ENCODE results near the gene SLC18A2. TPM values are rescaled to one million over a fixed set of nuclear protein-coding genes. Genes with fewer than 3 reads are reported as not detected.

Gene SLC18A2
- 0.04 TPM in 1 of 2 replicates, not detected in the other for total RNA-seq (2014; rRNA removed; shearing (Covaris generic); ENCODE audit: low replicate concordance)

- H3K27ac ChIP-seq (ENCODE audit: low read length), result no peak within 1 kb of the TSS
- no peak within 1 kb of the TSS for H2AFZ ChIP-seq (ENCODE audit: low read length)
- H3K27me3 ChIP-seq (ENCODE audit: low read length), result no peaks in the 10 kb centered on the region
- H3K9ac ChIP-seq (ENCODE audit: low read length), result no peak within 1 kb of the TSS
- no peaks in the 10 kb centered on the region for H3K9me2 ChIP-seq (replicated peaks; ENCODE audit: insufficient read depth, low read length)
- no peak within 1 kb of the TSS for H3K4me2 ChIP-seq (ENCODE audit: low read depth, low read length, poor library complexity, severe bottlenecking)
- H3K79me2 ChIP-seq (ENCODE audit: low read length), result no peaks in the 10 kb centered on the region
- no peak for DNase-seq
- no peaks in the 10 kb centered on the region for H3K9me3 ChIP-seq (ENCODE audit: low read length)
- H4K20me1 ChIP-seq (ENCODE audit: insufficient read depth, low read depth, low read length), result no peaks in the 10 kb centered on the region
- no peak within 1 kb of the TSS for H3K4me3 ChIP-seq (ENCODE audit: low read length)
- no peaks in the 10 kb centered on the region for H3K36me3 ChIP-seq (ENCODE audit: insufficient read depth, low read length)
- peaks cover 17% of the 10 kb centered on the region for H3K4me1 ChIP-seq (ENCODE audit: low read length)
Measured at GRCh38 chr10:117240621-117241529, at the start of gene SLC18A2. Gene SLC18A2, plus strand, starts transcription at chr10:117241114. Its CDS starts 580 bp downstream, at chr10:117241694.

GRCh38 chr10:117197189-117197588 lies 43.7 kb upstream of the SLC18A2 start, which contains the start of gene KCNK18:
Gene KCNK18, plus strand, starts transcription at chr10:117197489. Its CDS starts 0 bp downstream, at chr10:117197489.
- no peaks in the 10 kb centered on the region for H3K27me3 ChIP-seq (ENCODE audit: low read length)
- DNase-seq, result no peak

GRCh38 chr10:117198088-117198487 lies 42.8 kb upstream of the SLC18A2 start:
- Histone ChIP-seq H3K27me3 (ENCODE audit: low read length) (no peaks in the 10 kb centered on the region; the same call in 1 of the 2 replicates), H3K36me3 (ENCODE audit: insufficient read depth, low read length) (no peaks in the 10 kb centered on the region), H3K9ac (ENCODE audit: low read length) (no peak overlapping the region), H3K4me3 (ENCODE audit: low read length) (no peak overlapping the region), H3K4me2 (ENCODE audit: low read depth, low read length, poor library complexity, severe bottlenecking) (no peak overlapping the region), H4K20me1 (ENCODE audit: insufficient read depth, low read depth, low read length) (no peaks in the 10 kb centered on the region), H3K9me3 (ENCODE audit: low read length) (no peaks in the 10 kb centered on the region), H3K9me2 (replicated peaks; ENCODE audit: insufficient read depth, low read length) (no peaks in the 10 kb centered on the region), H3K79me2 (ENCODE audit: low read length) (no peaks in the 10 kb centered on the region), H3K27ac (ENCODE audit: low read length) (no peak overlapping the region), H3K4me1 (ENCODE audit: low read length) (peaks cover 28% of the 10 kb centered on the region), H2AFZ (ENCODE audit: low read length) (no peak overlapping the region)
- no peak for DNase-seq

More at GRCh38 chr10:117197189-117197588, 43.7 kb upstream of the SLC18A2 start, which contains the start of gene KCNK18:
- Histone ChIP-seq H3K9me3 (ENCODE audit: low read length) (no peaks in the 10 kb centered on the region), H4K20me1 (ENCODE audit: insufficient read depth, low read depth, low read length) (no peaks in the 10 kb centered on the region), H2AFZ (ENCODE audit: low read length) (no peak within 1 kb of the TSS), H3K9me2 (replicated peaks; ENCODE audit: insufficient read depth, low read length) (no peaks in the 10 kb centered on the region), H3K4me2 (ENCODE audit: low read depth, low read length, poor library complexity, severe bottlenecking) (no peak within 1 kb of the TSS), H3K4me3 (ENCODE audit: low read length) (no peak within 1 kb of the TSS), H3K9ac (ENCODE audit: low read length) (no peak within 1 kb of the TSS), H3K79me2 (ENCODE audit: low read length) (no peaks in the 10 kb centered on the region), H3K36me3 (ENCODE audit: insufficient read depth, low read length) (no peaks in the 10 kb centered on the region), H3K4me1 (ENCODE audit: low read length) (peaks cover 19% of the 10 kb centered on the region), H3K27ac (ENCODE audit: low read length) (no peak within 1 kb of the TSS)

DNA sequence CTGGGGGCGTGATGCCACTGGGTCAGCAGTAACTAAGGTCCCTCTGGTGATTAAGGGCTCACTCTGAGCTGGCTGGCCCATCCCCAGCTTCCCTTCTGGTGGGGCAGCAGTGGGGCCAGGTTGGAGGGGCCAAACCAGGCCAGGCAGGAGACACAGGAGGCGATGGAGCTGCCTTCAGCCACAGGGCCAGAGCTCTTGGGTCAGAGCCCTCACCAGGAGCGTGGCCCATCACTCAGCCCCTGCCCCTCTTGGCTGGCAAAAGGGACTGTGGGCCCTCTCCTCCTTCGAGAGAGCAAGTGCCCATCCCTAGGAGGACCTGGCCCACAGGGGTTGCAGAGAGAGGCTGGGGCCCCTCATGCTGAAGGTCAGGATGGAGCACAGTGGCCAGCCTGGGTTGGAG lies 39.1 kb upstream of the SLC18A2 start:
- Histone ChIP-seq H3K9me2 (replicated peaks; ENCODE audit: insufficient read depth, low read length) (no peaks in the 10 kb centered on the region), H3K27me3 (ENCODE audit: low read length) (no peaks in the 10 kb centered on the region; the same call in 1 of the 2 replicates), H3K4me3 (ENCODE audit: low read length) (no peak overlapping the region), H3K79me2 (ENCODE audit: low read length) (no peaks in the 10 kb centered on the region), H3K9ac (ENCODE audit: low read length) (no peak overlapping the region), H3K36me3 (ENCODE audit: insufficient read depth, low read length) (no peaks in the 10 kb centered on the region), H3K9me3 (ENCODE audit: low read length) (no peaks in the 10 kb centered on the region), H4K20me1 (ENCODE audit: insufficient read depth, low read depth, low read length) (no peaks in the 10 kb centered on the region), H2AFZ (ENCODE audit: low read length) (no peak overlapping the region), H3K4me2 (ENCODE audit: low read depth, low read length, poor library complexity, severe bottlenecking) (peak overlapping the region; percentile 50), H3K27ac (ENCODE audit: low read length) (no peak overlapping the region), H3K4me1 (ENCODE audit: low read length) (peaks cover 48% of the 10 kb centered on the region)
- no peak for DNase-seq

GRCh38 chr10:117204316-117204715 lies 36.6 kb upstream of the SLC18A2 start:
- H3K4me3 ChIP-seq (ENCODE audit: low read length), result no peak overlapping the region
- no peak overlapping the region for H2AFZ ChIP-seq (ENCODE audit: low read length)
- DNase-seq, result peak; percentile 82
- peak overlapping the region; percentile 1 for H3K4me2 ChIP-seq (ENCODE audit: low read depth, low read length, poor library complexity, severe bottlenecking)
- no peak overlapping the region for H3K27ac ChIP-seq (ENCODE audit: low read length)
- no peaks in the 10 kb centered on the region for H3K36me3 ChIP-seq (ENCODE audit: insufficient read depth, low read length)
- H3K9me2 ChIP-seq (replicated peaks; ENCODE audit: insufficient read depth, low read length), result no peaks in the 10 kb centered on the region
- H3K9ac ChIP-seq (ENCODE audit: low read length), result no peak overlapping the region
- H3K79me2 ChIP-seq (ENCODE audit: low read length), result no peaks in the 10 kb centered on the region
- H3K4me1 ChIP-seq (ENCODE audit: low read length), result peaks cover 60% of the 10 kb centered on the region
- no peaks in the 10 kb centered on the region; the same call in 1 of the 2 replicates for H3K27me3 ChIP-seq (ENCODE audit: low read length)
- H4K20me1 ChIP-seq (ENCODE audit: insufficient read depth, low read depth, low read length), result no peaks in the 10 kb centered on the region
- H3K9me3 ChIP-seq (ENCODE audit: low read length), result no peaks in the 10 kb centered on the region

DNA sequence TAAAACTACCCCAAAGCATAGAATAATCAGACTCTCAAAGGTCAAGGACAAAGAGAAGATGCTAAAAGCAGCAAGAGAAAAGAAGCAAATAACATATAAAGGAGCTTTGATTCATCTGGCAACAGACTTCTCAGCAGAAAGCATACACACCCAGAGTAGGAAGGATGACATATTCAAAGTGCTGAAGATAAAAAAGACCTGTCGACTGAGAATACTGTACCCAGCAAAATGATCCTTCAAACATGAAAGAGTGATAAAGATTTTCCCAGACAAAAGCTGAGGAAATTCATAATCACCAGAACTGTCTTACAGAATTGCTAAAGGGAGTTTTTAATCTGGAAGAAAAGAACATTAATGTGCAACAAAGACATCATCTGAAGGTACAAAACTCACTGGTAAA lies 28.7 kb upstream of the SLC18A2 start:
- Histone ChIP-seq H3K4me1 (ENCODE audit: low read length) (peaks cover 29% of the 10 kb centered on the region), H3K79me2 (ENCODE audit: low read length) (no peaks in the 10 kb centered on the region), H3K36me3 (ENCODE audit: insufficient read depth, low read length) (no peaks in the 10 kb centered on the region), H3K9ac (ENCODE audit: low read length) (no peak overlapping the region), H3K27ac (ENCODE audit: low read length) (no peak overlapping the region), H3K4me2 (ENCODE audit: low read depth, low read length, poor library complexity, severe bottlenecking) (no peak overlapping the region), H3K9me3 (ENCODE audit: low read length) (peaks cover 7% of the 10 kb centered on the region), H3K9me2 (replicated peaks; ENCODE audit: insufficient read depth, low read length) (no peaks in the 10 kb centered on the region), H4K20me1 (ENCODE audit: insufficient read depth, low read depth, low read length) (peaks cover 3% of the 10 kb centered on the region; the same call in 1 of the 2 replicates), H3K27me3 (ENCODE audit: low read length) (no peaks in the 10 kb centered on the region; the same call in 1 of the 2 replicates), H2AFZ (ENCODE audit: low read length) (no peak overlapping the region), H3K4me3 (ENCODE audit: low read length) (no peak overlapping the region)
- no peak for DNase-seq

- Histone ChIP-seq H3K9ac (ENCODE audit: low read length) (no peak overlapping the region), H4K20me1 (ENCODE audit: insufficient read depth, low read depth, low read length) (peaks cover 10% of the 10 kb centered on the region; the same call in 1 of the 2 replicates), H3K4me3 (ENCODE audit: low read length) (no peak overlapping the region), H3K27me3 (ENCODE audit: low read length) (no peaks in the 10 kb centered on the region; the same call in 1 of the 2 replicates), H2AFZ (ENCODE audit: low read length) (no peak overlapping the region), H3K4me2 (ENCODE audit: low read depth, low read length, poor library complexity, severe bottlenecking) (no peak overlapping the region), H3K9me3 (ENCODE audit: low read length) (peaks cover 7% of the 10 kb centered on the region), H3K36me3 (ENCODE audit: insufficient read depth, low read length) (no peaks in the 10 kb centered on the region), H3K27ac (ENCODE audit: low read length) (no peak overlapping the region), H3K4me1 (ENCODE audit: low read length) (peaks cover 17% of the 10 kb centered on the region), H3K9me2 (replicated peaks; ENCODE audit: insufficient read depth, low read length) (no peaks in the 10 kb centered on the region), H3K79me2 (ENCODE audit: low read length) (no peaks in the 10 kb centered on the region)
- DNase-seq, result no peak
Measured at GRCh38 chr10:117214401-117214800, 26.5 kb upstream of the SLC18A2 start.

GRCh38 chr10:117215079-117215478 lies 25.8 kb upstream of the SLC18A2 start:
- no peaks in the 10 kb centered on the region for H3K9me2 ChIP-seq (replicated peaks; ENCODE audit: insufficient read depth, low read length)
- H3K4me3 ChIP-seq (ENCODE audit: low read length), result no peak overlapping the region
- H3K4me1 ChIP-seq (ENCODE audit: low read length), result peaks cover 11% of the 10 kb centered on the region
- no peaks in the 10 kb centered on the region for H3K36me3 ChIP-seq (ENCODE audit: insufficient read depth, low read length)
- H3K79me2 ChIP-seq (ENCODE audit: low read length), result no peaks in the 10 kb centered on the region
- H3K4me2 ChIP-seq (ENCODE audit: low read depth, low read length, poor library complexity, severe bottlenecking), result no peak overlapping the region
- DNase-seq, result no peak
- peaks cover 10% of the 10 kb centered on the region; the same call in 1 of the 2 replicates for H4K20me1 ChIP-seq (ENCODE audit: insufficient read depth, low read depth, low read length)
- H3K9me3 ChIP-seq (ENCODE audit: low read length), result peaks cover 7% of the 10 kb centered on the region
- H3K27ac ChIP-seq (ENCODE audit: low read length), result no peak overlapping the region
- no peaks in the 10 kb centered on the region; the same call in 1 of the 2 replicates for H3K27me3 ChIP-seq (ENCODE audit: low read length)
- H3K9ac ChIP-seq (ENCODE audit: low read length), result no peak overlapping the region
- H2AFZ ChIP-seq (ENCODE audit: low read length), result no peak overlapping the region
